ENCODE results near the gene S1PR3. TPM values are rescaled to one million over a fixed set of nuclear protein-coding genes. Genes with fewer than 3 reads are reported as not detected.

S1PR3 gene
- total and polyA plus RNA-seq, 9 of the 15 experiments (the other 6 are each of a cell fraction or from before 2014, with no cell fraction given) = 0.03 to 2.0 (median 0.29) TPM

DNA sequence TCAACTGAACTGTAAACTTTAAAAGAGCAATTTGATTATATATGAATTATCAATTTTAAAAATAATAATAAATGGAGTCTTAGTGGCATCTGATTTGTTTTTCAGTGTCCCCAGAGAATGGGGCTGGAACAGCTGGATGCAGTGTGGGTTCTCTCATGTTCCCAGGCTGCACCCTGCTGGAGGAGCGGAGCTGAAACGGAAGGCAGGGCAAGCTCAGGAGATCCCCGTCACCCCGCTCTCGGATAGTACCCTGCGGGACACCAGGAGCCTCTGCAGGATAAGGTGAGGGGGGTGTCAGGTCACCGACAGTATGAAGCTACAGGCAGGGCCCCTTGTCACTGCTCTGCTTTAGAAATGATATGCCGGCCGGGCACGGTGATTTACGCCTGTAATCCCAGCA is 57.3 kb downstream of the S1PR3 start:
- Histone ChIP-seq H3K27me3 (ENCODE audit: control insufficient read depth in 2 of 2, insufficient read depth in 2 of 2, low read length in 2 of 2) (peaks cover 0 to 5% of the 10 kb centered on the region in 2 experiments; a peak in 1 of 5 replicates), H3K4me3 (no peak overlapping the region), H3K9ac (ENCODE audit: insufficient read depth in 1 of 2, low read depth in 2 of 2, low read length in 2 of 2) (peak overlapping the region in 1 of 2 experiments; percentile 35; a peak in 1 of 4 replicates), H3K4me2 (ENCODE audit: insufficient read depth, low read length) (peak overlapping the region; percentile 25; the same call in 1 of the 2 replicates), H3K79me2 (ENCODE audit: control insufficient read depth, insufficient read depth, low read length) (no peaks in the 10 kb centered on the region), H2AFZ (ENCODE audit: low read depth, low read length) (peak overlapping the region; percentile 59; the same call in 1 of the 2 replicates), H4K20me1 (replicated peaks; ENCODE audit: control insufficient read depth, insufficient read depth, low read length) (no peaks in the 10 kb centered on the region), H3K9me1 (ENCODE audit: control insufficient read depth, insufficient read depth, low read length) (no peaks in the 10 kb centered on the region), H3K4me1 (replicated peaks in 1 of 2; ENCODE audit: control insufficient read depth in 2 of 2, insufficient read depth in 2 of 2, low read length in 2 of 2) (peaks cover 0 to 6% of the 10 kb centered on the region in 2 experiments; a peak in 3 of 5 replicates), H3K9me3 (replicated peaks; ENCODE audit: control insufficient read depth, insufficient read depth, low read depth, low read length) (no peaks in the 10 kb centered on the region), H3K27ac (ENCODE audit: extremely low read depth, low read depth, low read length) (no peak overlapping the region), H3K36me3 (ENCODE audit: control insufficient read depth, insufficient read depth, low read length) (no peaks in the 10 kb centered on the region)
- WGBS (ENCODE audit: insufficient coverage, low coverage, missing lambda C conversion rate) = 17% methylated on average over 10 of the region's 11 CpGs
- BruUV-seq (replicated peaks) = no TSS peak
- DNase-seq (ENCODE audit: extremely low read depth in 1 of 4, low spot score in 3 of 4) (peak; percentile 9 to 14 (median 11)), ATAC-seq (peak; percentile 79), FAIRE-seq (no peak)
- ChIA-PET CTCF (ENCODE audit: low intra/inter-chr PET ratio) (no interaction called here), POLR2A (interaction anchor here (0.6 kb wide), 1 partner anchor 259 kb away, joined by 3 read pairs; no protein-coding TSS in a partner anchor)
- no peak for TF ChIP-seq SMARCB1 (IDR thresholded peaks at IDR 0.05; ENCODE audit: insufficient read length, low read depth)
- TF ChIP-seq, protein P1, sequence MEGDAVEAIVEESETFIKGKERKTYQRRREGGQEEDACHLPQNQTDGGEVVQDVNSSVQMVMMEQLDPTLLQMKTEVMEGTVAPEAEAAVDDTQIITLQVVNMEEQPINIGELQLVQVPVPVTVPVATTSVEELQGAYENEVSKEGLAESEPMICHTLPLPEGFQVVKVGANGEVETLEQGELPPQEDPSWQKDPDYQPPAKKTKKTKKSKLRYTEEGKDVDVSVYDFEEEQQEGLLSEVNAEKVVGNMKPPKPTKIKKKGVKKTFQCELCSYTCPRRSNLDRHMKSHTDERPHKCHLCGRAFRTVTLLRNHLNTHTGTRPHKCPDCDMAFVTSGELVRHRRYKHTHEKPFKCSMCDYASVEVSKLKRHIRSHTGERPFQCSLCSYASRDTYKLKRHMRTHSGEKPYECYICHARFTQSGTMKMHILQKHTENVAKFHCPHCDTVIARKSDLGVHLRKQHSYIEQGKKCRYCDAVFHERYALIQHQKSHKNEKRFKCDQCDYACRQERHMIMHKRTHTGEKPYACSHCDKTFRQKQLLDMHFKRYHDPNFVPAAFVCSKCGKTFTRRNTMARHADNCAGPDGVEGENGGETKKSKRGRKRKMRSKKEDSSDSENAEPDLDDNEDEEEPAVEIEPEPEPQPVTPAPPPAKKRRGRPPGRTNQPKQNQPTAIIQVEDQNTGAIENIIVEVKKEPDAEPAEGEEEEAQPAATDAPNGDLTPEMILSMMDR (IDR thresholded peaks at IDR 0.05 in 2 of 3, conservative IDR thresholded peaks at IDR 0.05 in 1 of 3; ENCODE audit: insufficient read depth in 2 of 3, low read depth in 1 of 3, low read length in 3 of 3) = peak; percentile 24 to 38 (median 24); a peak in 2 of 6 replicates
- in situ Hi-C loops (cut with MboI) = no loop called here
- intact Hi-C loops (cut with micrococcal nuclease) = no loop called here

DNA sequence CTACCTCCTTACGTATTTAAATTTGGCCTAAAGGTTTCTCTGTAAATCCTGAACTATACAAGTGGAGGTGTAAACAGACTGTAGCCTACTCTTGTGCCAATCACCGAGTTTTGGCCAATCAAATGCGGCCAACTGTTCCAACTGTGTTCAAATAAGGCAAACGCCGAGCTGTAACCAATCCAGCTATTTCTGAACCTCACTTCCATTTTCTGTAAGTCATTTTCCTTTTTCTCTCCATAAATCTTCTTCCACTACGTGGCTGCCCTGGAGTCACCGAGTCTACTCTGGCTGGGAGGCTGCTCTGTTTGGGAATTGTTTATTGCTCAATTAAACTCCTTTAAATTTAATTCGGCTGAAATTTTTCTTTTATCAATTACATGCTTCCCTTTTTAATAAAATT is 58.4 kb downstream of the S1PR3 start:
- H3K9me1 ChIP-seq (ENCODE audit: control insufficient read depth, insufficient read depth, low read length) = no peaks in the 10 kb centered on the region
- no peaks in the 10 kb centered on the region for H3K79me2 ChIP-seq (ENCODE audit: control insufficient read depth, insufficient read depth, low read length)
- no peak for TF ChIP-seq KDM4B (IDR thresholded peaks at IDR 0.05; ENCODE audit: borderline replicate concordance in 2 of 2, low read depth in 1 of 2)
- no peak for TF ChIP-seq GATAD2B (IDR thresholded peaks at IDR 0.05; ENCODE audit: borderline replicate concordance)
- TF ChIP-seq POLR2A (conservative IDR thresholded peaks at IDR 0.05) = no peak
- TF ChIP-seq ZNF699 (CRISPR knock-in tag; IDR thresholded peaks at IDR 0.05; ENCODE audit: insufficient replicate concordance) = no peak
- no peak overlapping the region for H3K27ac ChIP-seq (ENCODE audit: extremely low read depth, low read depth, low read length)
- in situ Hi-C loops (cut with MboI) (no loop called here), intact Hi-C loops (cut with micrococcal nuclease) (no loop called here)
- peaks cover 0 to 5% of the 10 kb centered on the region in 2 experiments; a peak in 1 of 5 replicates for H3K27me3 ChIP-seq (ENCODE audit: control insufficient read depth in 2 of 2, insufficient read depth in 2 of 2, low read length in 2 of 2)
- H2AFZ ChIP-seq (ENCODE audit: low read depth, low read length) = peak overlapping the region; percentile 45; the same call in 1 of the 2 replicates
- H3K4me2 ChIP-seq (ENCODE audit: insufficient read depth, low read length) = no peak overlapping the region
- peaks cover 0 to 6% of the 10 kb centered on the region in 2 experiments; a peak in 3 of 5 replicates for H3K4me1 ChIP-seq (replicated peaks in 1 of 2; ENCODE audit: control insufficient read depth in 2 of 2, insufficient read depth in 2 of 2, low read length in 2 of 2)
- no peak overlapping the region for H3K9ac ChIP-seq (ENCODE audit: insufficient read depth in 1 of 2, low read depth in 2 of 2, low read length in 2 of 2)
- CTCF ChIA-PET (ENCODE audit: low intra/inter-chr PET ratio) = no interaction called here
- H3K9me3 ChIP-seq (replicated peaks; ENCODE audit: control insufficient read depth, insufficient read depth, low read depth, low read length) = no peaks in the 10 kb centered on the region
- WGBS (ENCODE audit: insufficient coverage, low coverage, missing lambda C conversion rate) = 13% methylated on average over 8 of the region's 8 CpGs
- no peak overlapping the region for H3K4me3 ChIP-seq
- no peaks in the 10 kb centered on the region for H4K20me1 ChIP-seq (replicated peaks; ENCODE audit: control insufficient read depth, insufficient read depth, low read length)
- POLR2A ChIA-PET = no interaction called here
- no peaks in the 10 kb centered on the region for H3K36me3 ChIP-seq (ENCODE audit: control insufficient read depth, insufficient read depth, low read length)
- no peak for ATAC-seq
- no TSS peak for BruUV-seq (replicated peaks)
- no peak for FAIRE-seq
- DNase-seq (ENCODE audit: extremely low read depth in 1 of 4, low spot score in 3 of 4) = no peak
